Colonic mucosa (tissue), 4 donors: ENCODE data around the gene P4HB. TPM values are rescaled to one million over a fixed set of nuclear protein-coding genes. Genes with fewer than 3 reads are reported as not detected.
"Not testable (repeated sequence)": the region's sequence is repeated elsewhere in the genome, so short reads cannot be mapped to it uniquely, and the experiment has no call there.

Source experiments
- DNase-seq: peaks from one replicate; pipeline ENCODE4 v3.0.0-alpha.2; 2020
- H3K27ac ChIP-seq: fragments of 200-600 bp; one replicate; pipeline ENCODE4 v1.8.0; 2021
- H3K27me3 ChIP-seq: fragments of 200-600 bp; one replicate; pipeline ENCODE4 v1.8.0; 2021
- H3K36me3 ChIP-seq: fragments of 200-600 bp; one replicate; pipeline ENCODE4 v1.8.0; 2021
- H3K4me1 ChIP-seq: fragments of 200-600 bp; one replicate; pipeline ENCODE4 v1.8.0; 2021; ENCODE audit warnings: mild to moderate bottlenecking
- H3K4me3 ChIP-seq: fragments of 200-600 bp; one replicate; pipeline ENCODE4 v1.8.0; 2021
- H3K9ac ChIP-seq, 2 donors: one replicate each; pipeline ENCODE4 v1.7.0; 2013; ENCODE audit warnings: control low read depth in 2 of 2, low read depth in 2 of 2, low read length in 2 of 2
- H3K9me3 ChIP-seq: fragments of 200-600 bp; one replicate; pipeline ENCODE4 v1.8.0; 2021
- intact Hi-C: fragments of 100-400 bp; cut with DNase I; formaldehyde crosslinking; loops from one replicate; pipeline ENCODE4 v1.14.1; 2022
- total RNA-seq, 2 donors: library from RNA; stranded (reverse); fragmentation: NEBNext Ultra II Directional in 1 of 2; extraction: Animal tissue kit (Norgen Biotek cat#: 25700) in 1 of 2; gene quantifications; one replicate each; pipeline ENCODE4 v1.2.1, GENCODE V29; 2021
- TF ChIP-seq, protein P1 (sequence below): fragments of 200-600 bp; IDR thresholded peaks from one replicate; pipeline ENCODE4 v1.8.0; 2022; ENCODE audit warnings: antibody characterized with exemption, mild to moderate bottlenecking
- donor health status: healthy.
- donor health status: DM: no; HTN: no; CAD: no.
- donor health status: DM: no; HTN: no; CAD: no.

Gene P4HB
- total RNA-seq, 2 donors from 2014 or later = 719 to 1,051 TPM

DNA sequence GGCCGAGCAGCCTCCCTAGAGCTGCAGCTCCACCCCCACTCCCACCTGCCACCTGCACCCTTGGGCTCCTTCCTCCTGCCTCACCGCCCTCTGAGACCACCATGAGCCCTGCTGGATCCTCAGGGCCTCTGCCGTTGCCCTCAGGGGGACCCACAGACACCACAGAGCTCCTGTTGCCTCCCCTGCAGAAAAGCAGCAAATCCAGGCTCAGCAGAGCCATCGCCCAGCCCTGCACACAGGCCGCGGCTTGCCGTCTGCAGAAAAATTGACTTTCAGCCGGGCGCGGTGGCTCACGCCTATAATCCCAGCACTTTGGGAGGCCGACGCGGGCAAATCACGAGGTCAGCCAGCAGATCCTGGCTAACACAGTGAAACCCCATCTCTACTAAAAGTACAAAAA is 18.5 kb downstream of the P4HB start:
- H3K9me3 ChIP-seq = no peaks in the 10 kb centered on the region
- TF ChIP-seq, protein P1, sequence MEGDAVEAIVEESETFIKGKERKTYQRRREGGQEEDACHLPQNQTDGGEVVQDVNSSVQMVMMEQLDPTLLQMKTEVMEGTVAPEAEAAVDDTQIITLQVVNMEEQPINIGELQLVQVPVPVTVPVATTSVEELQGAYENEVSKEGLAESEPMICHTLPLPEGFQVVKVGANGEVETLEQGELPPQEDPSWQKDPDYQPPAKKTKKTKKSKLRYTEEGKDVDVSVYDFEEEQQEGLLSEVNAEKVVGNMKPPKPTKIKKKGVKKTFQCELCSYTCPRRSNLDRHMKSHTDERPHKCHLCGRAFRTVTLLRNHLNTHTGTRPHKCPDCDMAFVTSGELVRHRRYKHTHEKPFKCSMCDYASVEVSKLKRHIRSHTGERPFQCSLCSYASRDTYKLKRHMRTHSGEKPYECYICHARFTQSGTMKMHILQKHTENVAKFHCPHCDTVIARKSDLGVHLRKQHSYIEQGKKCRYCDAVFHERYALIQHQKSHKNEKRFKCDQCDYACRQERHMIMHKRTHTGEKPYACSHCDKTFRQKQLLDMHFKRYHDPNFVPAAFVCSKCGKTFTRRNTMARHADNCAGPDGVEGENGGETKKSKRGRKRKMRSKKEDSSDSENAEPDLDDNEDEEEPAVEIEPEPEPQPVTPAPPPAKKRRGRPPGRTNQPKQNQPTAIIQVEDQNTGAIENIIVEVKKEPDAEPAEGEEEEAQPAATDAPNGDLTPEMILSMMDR = no peak

DNA sequence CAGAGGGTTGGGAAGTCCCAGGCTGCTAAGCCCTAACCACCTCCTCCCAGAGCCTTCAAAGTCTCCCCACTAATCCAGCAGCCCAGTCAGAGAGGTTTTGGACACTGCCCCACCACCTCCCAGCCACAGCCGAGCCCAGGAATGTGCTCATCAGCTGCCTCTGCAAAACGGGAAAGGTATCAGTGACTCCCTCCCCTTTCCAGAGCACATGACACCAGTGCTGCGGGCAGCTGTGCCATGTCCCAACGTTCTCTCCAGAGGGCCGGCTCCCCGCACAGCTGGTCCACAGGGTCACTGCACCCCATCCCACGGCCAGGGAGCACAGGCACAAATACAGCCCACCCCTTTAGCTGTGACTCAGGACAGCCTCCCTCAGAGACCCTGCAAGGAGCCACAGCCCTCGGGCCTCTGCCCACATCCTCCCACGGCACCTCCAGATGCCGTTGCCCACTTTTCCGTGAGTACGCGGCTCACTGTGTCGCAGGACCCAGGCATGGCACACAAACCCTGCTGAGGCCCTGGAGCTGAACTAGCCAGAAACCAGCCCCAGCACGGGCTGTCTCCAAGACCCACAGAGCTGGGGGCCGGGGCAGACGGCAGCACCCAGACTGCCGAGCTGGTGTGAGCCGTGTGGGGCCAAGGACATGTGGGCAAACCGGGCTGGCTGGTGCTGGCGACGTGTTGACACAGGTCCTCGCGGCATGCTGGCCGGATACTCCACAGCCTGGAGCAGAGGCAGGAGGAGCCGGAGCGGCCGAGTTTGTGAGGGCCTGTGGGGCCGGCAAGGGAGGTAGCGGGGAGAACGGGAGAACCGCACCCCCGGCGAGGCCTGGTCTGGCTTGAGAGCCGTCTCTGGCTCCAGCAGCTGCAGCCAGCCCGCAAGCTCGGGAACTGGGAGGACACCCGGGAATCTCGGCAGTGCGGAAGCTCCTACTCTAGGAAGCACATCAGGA is 19.2 kb downstream of the P4HB start:
- Histone ChIP-seq H3K9me3 (no peaks in the 10 kb centered on the region), H3K9ac (no peak overlapping the region), H3K4me3 (no peak overlapping the region), H3K27ac (no peak overlapping the region), H3K36me3 (peaks cover 9% of the 10 kb centered on the region), H3K27me3 (no peaks in the 10 kb centered on the region), H3K4me1 (no peaks in the 10 kb centered on the region)
- DNase-seq = no peak
- TF ChIP-seq, protein P1 = no peak
- intact Hi-C loops = no loop called here

More for the DNA sequence above, 18.5 kb downstream of the P4HB start:
- H3K4me3 ChIP-seq = no peak overlapping the region
- no peak for DNase-seq
- intact Hi-C loops = no loop called here
- no peak overlapping the region for H3K9ac ChIP-seq
- no peak overlapping the region for H3K27ac ChIP-seq
- no peaks in the 10 kb centered on the region for H3K27me3 ChIP-seq
- peaks cover 15% of the 10 kb centered on the region for H3K36me3 ChIP-seq
- no peaks in the 10 kb centered on the region for H3K4me1 ChIP-seq

DNA sequence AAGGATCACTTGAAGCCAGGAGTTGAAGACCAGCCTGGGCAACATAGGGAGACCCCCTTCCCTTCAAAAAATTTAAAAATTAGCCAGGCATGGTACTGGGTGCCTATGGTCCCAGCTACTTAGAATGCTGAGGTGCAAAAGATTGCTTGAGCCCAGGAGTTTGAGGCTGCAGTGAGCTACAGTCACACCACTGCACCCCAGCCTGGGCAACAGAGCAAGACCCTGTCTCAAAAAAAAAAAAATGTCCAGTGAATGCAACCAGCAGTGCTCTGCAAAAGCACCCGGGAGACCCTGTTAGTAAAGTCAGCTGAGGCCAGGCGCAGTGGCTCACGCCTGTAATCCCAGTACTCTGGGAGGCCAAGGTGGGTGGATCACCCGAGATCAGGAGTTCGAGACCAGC is 20.3 kb downstream of the P4HB start:
- DNase-seq, H3K9ac ChIP-seq, H3K4me3 ChIP-seq, intact Hi-C loops, H3K36me3 ChIP-seq, H3K9me3 ChIP-seq, H3K4me1 ChIP-seq, H3K27me3 ChIP-seq, H3K27ac ChIP-seq: not testable (repeated sequence)

DNA sequence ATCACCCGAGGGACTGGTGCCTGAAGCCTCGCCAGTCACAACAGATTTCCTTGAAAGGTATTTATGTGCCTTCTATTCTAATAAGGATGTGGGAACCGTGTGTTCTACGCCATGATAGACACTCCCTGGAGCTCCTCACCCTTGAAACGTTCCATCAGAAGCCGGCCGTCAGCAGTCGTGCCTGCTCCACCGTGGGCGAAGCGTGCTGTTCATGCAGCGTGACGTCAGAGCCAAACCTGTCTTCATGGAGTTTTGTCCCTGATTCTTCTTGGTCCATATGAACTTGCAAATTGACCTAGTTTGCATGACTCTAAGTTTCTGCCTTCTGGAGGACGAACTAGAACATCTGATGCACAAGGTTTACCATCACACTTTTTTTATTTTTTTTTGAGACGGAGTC is 21.0 kb downstream of the P4HB start:
- intact Hi-C loops = no loop called here
- TF ChIP-seq, protein P1 = no peak
- Histone ChIP-seq H3K9me3 (no peaks in the 10 kb centered on the region), H3K36me3 (no peaks in the 10 kb centered on the region), H3K9ac (no peak overlapping the region), H3K27ac (no peak overlapping the region), H3K27me3 (no peaks in the 10 kb centered on the region), H3K4me3 (no peak overlapping the region), H3K4me1 (no peaks in the 10 kb centered on the region)
- no peak for DNase-seq

DNA sequence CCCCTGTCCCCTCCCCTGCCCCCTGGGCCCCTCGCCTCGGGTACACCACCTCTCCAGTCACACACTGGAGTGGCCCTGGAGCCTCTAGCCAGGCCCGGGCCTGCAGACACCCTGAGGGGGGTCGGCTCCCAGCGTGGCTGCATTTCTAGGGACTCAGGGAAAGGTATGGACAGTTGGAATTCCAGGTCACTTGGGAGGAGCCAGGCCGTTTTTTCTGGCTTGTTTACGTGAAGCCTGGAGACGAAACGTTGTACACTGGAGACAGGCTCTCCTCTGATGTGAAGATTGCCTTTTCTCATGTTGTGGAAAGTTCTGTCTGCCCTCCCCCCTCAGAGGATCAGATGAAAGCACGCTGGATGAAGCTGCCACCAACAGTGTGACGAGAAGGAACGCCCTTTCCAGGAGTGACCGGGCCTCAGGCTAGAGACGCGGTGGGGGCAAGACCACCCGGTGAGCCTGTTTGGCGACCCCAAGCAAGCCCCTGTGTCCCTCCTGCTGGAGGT is 21.5 kb downstream of the P4HB start:
- TF ChIP-seq, protein P1 = no peak

DNA sequence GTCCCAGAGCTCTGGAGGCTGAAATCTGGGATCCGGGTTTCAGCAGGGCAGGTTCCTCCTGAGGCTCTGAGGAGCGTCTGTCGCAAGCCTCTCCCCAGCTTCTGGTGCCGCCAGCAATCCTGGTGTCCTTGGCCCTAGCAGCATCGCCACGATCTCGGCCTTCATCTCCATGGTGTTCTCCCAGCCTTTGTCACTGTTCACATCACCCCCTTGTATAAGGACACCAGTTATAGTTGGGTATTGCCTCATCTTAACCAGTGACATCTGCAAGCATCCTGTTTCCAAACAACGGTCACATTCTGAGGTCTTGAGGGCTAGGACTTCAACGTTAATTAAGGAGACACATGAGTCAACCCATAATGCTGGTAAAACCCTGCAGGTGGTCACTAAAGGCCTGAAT is 22.7 kb downstream of the P4HB start:
- Histone ChIP-seq H3K27ac (no peak overlapping the region), H3K4me1 (no peaks in the 10 kb centered on the region), H3K27me3 (no peaks in the 10 kb centered on the region), H3K9ac (no peak overlapping the region), H3K9me3 (no peaks in the 10 kb centered on the region), H3K36me3 (no peaks in the 10 kb centered on the region), H3K4me3 (no peak overlapping the region)
- TF ChIP-seq, protein P1 = no peak
- intact Hi-C loops = no loop called here
- DNase-seq = no peak

More for the DNA sequence above, 21.5 kb downstream of the P4HB start:
- no peaks in the 10 kb centered on the region for H3K4me1 ChIP-seq
- no peaks in the 10 kb centered on the region for H3K27me3 ChIP-seq
- no peak overlapping the region for H3K27ac ChIP-seq
- no peak for DNase-seq
- H3K9ac ChIP-seq = no peak overlapping the region
- no peaks in the 10 kb centered on the region for H3K9me3 ChIP-seq
- H3K36me3 ChIP-seq = no peaks in the 10 kb centered on the region
- intact Hi-C loops = no loop called here
- no peak overlapping the region for H3K4me3 ChIP-seq
